GM10248 (cell line): ENCODE measurements around the gene UPK3A.

Source experiments
- CTCF ChIA-PET: fragments of 300-600 bp; sonication (Branson Sonifier 250); formaldehyde crosslinking; extraction: SDS; loops from one replicate; lab custom pipeline; 2021; ENCODE audit warnings: antibody characterized with exemption; lab: Yijun Ruan, JAX
- POLR2A ChIA-PET: fragments of 350-650 bp; sonication (Branson Sonifier 250); formaldehyde crosslinking; extraction: SDS; loops from one replicate; lab custom pipeline; 2020; ENCODE audit warnings: antibody characterized with exemption; lab: Yijun Ruan, JAX
- DNase-seq: peaks from one replicate; pipeline ENCODE4 v3.0.0; 2012; ENCODE audit errors: extremely low spot score
- TF ChIP-seq, protein P1 (sequence below): IDR thresholded peaks from 2 replicates; pipeline ENCODE4 v1.5.1; 2012; ENCODE audit warnings: mild to moderate bottlenecking, low read depth; ENCODE audit errors: extremely low read depth, missing control alignments, control extremely low read depth

UPK3A gene

DNA sequence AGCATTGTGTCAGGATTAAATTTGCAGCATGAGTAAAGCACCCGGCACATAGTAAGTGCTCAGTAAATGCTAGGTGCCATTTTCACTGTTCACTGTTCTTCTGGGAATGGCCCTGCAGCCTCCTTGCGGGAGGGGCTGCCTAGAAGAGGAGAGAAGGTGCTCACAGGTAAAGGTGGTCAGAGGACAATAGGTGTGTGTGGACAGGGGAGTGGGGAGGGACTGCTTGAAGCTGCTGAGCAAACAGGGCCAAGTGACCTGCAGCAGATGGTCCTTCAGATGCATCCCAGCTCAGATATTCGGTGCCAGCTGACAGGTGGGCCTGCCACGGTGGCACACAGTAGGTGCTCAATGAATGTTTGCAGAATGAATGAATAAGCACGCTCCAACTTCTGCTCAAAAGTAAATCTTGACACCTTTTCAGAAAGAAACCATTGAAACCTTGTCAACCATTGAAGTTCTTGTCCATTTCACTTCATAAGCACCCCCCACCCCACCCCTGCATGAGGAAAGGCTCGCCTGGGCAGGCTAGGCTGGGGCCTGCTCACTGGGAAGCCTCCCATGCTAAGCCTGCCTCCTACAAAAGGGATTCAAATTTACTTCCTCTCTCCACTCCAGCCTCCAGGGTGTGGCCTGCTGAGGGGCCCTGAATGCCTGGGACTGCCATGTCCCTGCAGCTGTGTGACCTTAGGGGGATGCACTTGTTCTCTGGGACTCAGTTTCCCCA lies 45.6 kb upstream of the UPK3A start:
- ChIA-PET CTCF (no interaction called here), POLR2A (no interaction called here)
- TF ChIP-seq, protein P1, sequence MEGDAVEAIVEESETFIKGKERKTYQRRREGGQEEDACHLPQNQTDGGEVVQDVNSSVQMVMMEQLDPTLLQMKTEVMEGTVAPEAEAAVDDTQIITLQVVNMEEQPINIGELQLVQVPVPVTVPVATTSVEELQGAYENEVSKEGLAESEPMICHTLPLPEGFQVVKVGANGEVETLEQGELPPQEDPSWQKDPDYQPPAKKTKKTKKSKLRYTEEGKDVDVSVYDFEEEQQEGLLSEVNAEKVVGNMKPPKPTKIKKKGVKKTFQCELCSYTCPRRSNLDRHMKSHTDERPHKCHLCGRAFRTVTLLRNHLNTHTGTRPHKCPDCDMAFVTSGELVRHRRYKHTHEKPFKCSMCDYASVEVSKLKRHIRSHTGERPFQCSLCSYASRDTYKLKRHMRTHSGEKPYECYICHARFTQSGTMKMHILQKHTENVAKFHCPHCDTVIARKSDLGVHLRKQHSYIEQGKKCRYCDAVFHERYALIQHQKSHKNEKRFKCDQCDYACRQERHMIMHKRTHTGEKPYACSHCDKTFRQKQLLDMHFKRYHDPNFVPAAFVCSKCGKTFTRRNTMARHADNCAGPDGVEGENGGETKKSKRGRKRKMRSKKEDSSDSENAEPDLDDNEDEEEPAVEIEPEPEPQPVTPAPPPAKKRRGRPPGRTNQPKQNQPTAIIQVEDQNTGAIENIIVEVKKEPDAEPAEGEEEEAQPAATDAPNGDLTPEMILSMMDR, result no peak
- no peak for DNase-seq

DNA sequence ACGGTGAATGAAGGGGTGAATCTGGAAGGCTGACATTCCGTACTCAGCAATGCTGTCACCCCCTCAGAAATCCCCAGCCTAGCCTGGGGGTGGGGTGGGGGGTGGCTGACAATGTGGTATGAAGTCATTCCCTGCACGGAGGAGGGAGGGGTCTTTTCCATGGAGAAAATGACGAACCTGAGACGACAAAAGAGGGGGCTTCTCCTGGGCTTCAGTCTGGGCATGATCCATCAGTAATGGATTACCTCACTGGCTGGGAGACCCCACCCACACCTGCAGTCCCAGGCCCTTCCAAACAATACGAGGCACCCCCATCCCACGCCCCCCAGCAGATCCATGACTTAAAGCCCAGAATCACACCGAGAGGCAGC lies 45.1 kb upstream of the UPK3A start:
- no peak for DNase-seq
- POLR2A ChIA-PET, result no interaction called here
- TF ChIP-seq, protein P1, result no peak
- CTCF ChIA-PET, result no interaction called here

DNA sequence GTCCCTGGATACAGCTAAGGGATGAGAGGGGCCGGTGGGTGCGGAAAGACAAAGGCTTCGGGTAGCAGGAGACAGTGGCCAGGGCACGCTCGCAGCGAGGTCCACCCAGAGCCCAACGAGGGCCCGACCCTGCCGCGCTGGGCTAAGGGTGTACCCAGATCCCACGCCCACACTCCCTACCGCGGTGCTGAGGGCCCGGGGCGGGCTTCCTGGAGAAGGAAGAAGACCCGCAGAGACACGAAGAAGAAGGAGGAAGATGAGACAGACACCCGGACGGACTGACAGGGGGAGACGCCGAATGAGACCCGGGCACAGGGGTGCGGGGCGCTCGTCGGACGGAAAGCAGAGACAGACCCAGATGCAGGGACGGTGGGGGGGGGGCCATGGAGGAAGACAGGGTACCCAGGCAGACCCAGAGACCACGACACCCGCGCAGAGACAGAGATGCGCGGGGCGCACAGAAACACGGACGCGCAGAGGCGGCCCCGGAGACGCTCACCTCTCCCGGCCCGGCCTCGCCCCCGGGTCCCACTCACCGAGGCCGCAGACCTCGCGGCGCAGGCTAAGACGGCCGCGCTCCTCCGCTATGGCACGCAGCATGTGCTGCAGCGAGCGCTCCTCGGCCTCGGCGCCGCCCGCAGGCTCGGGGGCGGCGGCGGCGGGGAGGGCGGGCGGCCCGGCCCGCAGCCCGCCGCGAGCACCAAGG lies 44.5 kb upstream of the UPK3A start:
- TF ChIP-seq, protein P1, result no peak
- CTCF ChIA-PET, result no interaction called here
- no peak for DNase-seq
- POLR2A ChIA-PET, result no interaction called here

DNA sequence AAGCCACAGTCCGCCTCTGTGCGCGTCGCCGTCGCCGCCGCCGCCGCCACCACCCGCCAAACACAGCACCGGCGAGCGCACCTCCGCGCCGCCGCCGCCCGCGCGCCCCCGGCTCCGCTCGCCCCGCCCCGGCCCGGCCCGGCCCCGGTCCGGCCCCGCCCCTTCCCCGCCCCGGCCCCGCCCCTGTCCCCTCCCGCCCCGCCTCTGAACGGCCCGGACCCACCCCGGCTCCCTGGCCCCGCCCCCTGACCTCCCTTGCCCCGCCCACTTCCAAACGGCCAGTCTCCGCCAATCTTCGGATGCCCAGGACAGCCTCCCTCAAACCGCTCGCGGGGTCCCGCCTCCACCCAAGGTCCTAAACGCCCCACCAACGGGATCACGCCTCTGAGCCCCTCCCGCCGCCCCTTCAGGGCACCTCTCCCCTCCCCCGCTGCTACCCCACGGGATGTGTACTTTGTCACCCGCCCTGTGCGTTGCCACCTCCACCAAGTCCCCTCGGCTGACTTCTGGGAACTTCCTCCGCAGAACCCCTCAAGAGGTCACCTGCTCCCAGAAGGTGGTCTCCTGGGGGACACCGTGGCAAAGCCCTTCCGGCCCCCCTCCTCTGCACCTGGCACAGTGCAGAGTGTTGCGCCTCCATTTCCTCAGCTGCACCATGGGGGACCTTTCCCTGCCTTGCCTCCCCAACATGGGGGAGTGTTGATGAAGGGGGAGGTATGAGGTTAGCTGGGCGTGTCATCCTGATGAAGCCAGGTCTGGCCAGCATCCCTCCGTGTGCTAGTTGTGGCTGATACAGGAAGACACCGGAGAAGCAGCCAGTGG lies 43.7 kb upstream of the UPK3A start, which contains the start of gene KIAA0930:
Gene KIAA0930 (minus strand): TSS at position 85 of the 822 bp plus-strand sequence. CDS start 191 bp downstream, outside the sequence.
- POLR2A ChIA-PET, result no interaction called here
- DNase-seq, result peak; percentile 98

DNA sequence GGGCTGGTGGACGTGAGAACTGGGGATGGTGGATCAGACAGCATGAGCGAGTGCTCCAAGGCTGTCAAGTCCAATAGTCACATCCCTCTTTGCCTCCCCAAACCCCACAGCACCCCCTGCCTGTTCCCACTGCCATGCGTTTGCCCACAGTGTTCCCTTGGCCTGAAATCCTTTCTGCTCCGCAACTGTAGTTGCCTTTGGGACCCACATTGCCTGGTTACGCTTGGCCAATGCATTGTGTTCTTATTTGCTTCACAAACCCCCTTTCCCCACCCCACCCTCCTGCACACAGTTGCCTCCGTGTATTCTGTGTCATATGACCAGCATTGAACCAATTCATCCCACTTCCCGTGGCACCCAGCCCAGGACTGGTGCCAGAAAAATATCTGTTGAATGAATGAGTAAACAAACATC lies 42.0 kb upstream of the UPK3A start:
- POLR2A ChIA-PET, result no interaction called here
- CTCF ChIA-PET, result no interaction called here
- TF ChIP-seq, protein P1, result no peak
- DNase-seq, result no peak

More for the DNA sequence above, 43.7 kb upstream of the UPK3A start, which contains the start of gene KIAA0930:
- TF ChIP-seq, protein P1, result no peak
- CTCF ChIA-PET, result interaction anchor here (1.4 kb wide), 1 partner anchor 26 kb away, joined by 4 read pairs; no protein-coding TSS in a partner anchor

DNA sequence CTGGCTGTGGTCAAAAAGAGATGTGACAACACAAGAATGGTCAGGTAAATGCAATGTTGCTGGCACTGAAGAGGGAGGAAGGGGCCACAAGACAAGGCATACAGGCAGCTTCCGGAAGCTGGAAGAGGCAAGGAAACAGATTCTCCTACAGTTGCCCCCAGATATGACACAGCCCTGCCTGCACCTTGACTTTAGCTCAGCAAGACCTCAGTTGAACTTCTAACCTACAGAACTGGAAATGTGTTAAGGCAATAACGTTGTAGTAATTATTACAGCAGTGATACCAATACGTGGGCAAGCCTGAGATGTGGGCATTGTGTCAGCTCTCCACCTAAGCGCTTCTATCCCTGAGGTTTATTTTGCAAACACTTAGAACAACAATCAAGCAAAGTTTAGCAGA lies 39.8 kb upstream of the UPK3A start:
- DNase-seq, result no peak
- TF ChIP-seq, protein P1, result no peak
- ChIA-PET POLR2A (interaction anchor here (0.8 kb wide), 1 partner anchor 11 kb away, joined by 3 read pairs; no protein-coding TSS in a partner anchor), CTCF (interaction anchor here (2.7 kb wide), 1 partner anchor 20 kb away, joined by 10 read pairs; no protein-coding TSS in a partner anchor)
